NCI-H345 (cell line): ENCODE results near the gene CPN1.
"Not testable (repeated sequence)": the region's sequence is repeated elsewhere in the genome, so short reads cannot be mapped to it uniquely, and the experiment has no call there.

ENCODE experiments used
- DNase-seq: peaks from one replicate; lab custom pipeline; 2025; lab: John Stamatoyannopoulos, UW

CPN1 gene

GRCh38 chr10:100022403-100022802 lies 59.3 kb downstream of the CPN1 start:
- peak; percentile 36 for DNase-seq

GRCh38 chr10:100021322-100021721 lies 60.3 kb downstream of the CPN1 start:
- DNase-seq: peak; percentile 27

- peak; percentile 74 for DNase-seq
These were observed 60.8 kb downstream of the CPN1 start for GRCh38 chr10:100020886-100021253.

DNA sequence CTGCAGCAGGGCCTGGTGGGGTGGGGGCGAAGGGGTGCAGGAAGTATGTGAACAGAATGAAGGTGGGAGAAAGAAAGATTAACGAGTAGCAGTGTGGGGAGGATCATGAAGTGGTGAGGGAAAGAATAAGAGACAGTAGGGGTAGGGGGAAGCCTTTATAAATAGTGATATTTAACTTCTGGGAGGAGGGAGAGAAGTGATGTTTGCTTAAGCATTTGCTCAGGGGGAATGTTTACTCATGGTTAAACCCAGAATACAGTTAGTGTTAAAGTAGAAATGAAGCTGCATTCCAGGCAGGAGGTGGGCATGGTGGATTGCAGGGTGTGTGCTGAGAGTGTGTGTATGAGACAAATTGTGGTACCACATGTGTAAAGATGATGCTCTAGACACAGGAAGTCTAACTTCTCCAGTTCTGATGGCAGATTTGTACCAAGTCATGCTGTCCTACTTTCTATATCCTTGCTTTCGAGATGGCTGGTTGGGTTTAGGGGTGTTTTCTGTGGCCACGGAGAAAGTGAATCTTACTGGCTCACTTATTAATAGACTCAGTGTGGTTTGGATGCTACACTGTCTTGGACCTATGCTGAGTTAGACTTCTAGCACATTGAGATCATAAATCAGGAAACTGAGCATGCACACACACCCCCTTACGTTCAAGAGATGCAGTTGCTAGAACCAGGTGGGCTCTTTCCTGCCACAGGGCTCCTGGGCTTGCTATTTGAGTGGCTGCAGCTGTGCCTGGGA lies 61.4 kb downstream of the CPN1 start:
- DNase-seq: peak; percentile 84

GRCh38 chr10:100019787-100020141 lies 61.9 kb downstream of the CPN1 start:
- no peak for DNase-seq

DNA sequence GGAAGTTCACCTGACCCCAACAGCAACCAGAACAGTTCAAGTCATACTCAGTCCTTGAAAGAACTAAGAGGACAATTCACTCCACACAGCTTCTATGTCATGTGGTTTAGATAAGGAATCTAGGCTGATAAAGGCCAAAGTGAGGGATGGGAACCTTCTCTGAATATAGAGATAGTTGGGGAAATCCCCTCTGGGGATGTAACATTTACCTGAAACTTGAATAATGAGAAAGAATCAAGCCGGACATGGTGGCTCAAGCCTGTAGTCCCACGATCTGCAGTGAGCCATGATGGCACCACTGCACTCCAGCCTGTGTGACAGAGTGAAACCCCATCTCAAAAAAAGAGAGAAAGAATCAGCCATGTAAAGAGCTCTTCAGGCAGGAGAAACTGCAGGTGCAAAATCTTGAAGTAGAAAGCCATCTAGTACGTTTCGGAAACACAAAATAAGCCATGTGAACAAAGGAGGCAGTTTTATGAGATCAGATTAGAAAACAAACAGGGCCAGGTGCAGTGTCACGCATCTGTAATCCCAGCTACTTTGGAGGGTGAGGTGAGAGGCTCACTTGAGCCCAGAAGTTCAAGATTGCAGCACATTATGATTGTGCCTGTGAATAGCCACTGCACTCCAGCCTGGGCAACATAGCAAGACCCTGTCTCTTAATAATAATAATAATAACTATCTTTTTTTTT lies 67.5 kb downstream of the CPN1 start:
- DNase-seq: peak; percentile 78

DNA sequence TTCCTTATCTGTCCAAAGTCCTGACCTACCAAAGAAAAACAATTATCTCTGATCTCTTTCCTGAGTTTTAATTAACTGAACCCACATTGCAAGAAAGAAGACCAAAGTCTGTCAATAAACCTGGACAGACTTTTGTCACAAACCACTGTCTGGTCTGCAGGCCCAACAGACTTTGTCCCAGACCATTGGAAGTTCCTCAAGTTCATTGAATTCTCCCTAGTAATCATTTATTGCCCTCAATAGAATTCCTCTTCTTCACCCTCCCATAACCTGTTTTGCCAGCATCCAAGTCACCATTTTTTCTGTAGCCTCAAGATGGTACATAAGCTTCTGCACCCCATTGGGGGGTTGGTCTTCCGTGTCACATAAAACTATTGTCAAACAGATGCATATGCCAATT lies 68.0 kb downstream of the CPN1 start:
- no peak for DNase-seq

DNA sequence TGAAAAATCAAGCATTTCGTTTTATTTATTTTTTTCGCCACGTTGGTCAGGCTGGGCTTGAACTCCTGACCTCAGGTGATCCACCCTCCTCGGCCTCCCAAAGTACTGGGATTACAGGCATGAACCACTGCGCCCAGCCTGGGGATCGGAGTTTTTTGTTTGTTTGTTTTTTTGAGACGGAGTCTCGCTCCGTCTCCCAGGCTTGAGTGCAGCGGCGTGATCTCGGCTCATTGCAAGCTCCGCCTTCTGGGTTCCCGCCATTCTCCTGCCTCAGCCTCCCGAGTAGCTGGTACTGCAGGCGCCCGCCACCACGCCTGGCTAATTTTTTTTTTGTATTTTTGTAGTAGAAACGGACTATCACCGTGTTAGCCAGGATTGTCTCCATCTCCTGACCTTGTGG lies 69.8 kb downstream of the CPN1 start:
- DNase-seq: not testable (repeated sequence)

DNA sequence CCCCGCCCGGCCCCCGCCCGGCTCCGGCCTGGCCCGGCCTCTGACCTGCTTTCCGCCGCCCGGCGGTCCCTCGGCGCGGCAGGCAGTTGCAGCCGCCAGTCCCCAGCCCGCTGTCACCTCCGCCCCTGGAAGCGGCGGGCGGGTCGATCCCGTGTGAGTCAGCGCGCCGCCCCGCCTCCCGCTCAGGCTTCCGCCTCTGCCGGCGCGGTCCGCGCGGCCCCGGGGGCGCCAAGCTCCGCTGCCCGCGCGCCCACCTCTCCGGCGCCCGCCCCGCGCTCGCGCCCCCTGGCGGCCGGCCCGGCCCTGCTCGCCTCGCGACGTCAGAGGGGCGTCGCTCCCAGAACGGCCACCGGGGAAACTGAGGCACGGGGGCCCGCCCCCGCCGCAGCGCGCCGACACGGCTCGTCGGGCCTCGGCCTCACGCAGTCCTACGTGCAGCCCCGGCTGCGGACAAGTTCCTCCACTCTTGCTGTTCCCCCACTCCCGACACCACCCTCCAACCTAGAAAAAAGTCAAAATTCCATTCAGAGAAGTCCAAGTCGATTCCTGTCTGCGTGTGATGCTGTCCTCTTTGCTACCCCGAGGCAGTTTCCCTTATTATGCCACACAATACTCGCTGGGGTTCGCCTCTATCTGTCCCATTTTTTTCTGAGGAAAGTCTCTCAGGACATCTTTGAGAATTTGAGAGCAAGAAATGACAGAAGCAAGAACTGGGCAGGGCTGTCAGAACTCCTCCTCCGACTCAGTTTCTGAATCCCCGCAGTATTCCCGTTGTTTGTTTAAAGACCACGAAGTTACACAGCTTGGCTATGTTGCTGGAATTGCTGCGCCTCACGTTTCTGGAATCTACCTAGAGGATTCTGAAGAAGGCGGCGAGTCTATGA lies 71.6 kb downstream of the CPN1 start, which contains the start of gene DNMBP:
TSS of gene DNMBP (minus strand) at position 155 of the 884 bp plus-strand sequence. CDS start 37,823 bp downstream, outside the sequence.
- DNase-seq: peak; percentile 80

DNA sequence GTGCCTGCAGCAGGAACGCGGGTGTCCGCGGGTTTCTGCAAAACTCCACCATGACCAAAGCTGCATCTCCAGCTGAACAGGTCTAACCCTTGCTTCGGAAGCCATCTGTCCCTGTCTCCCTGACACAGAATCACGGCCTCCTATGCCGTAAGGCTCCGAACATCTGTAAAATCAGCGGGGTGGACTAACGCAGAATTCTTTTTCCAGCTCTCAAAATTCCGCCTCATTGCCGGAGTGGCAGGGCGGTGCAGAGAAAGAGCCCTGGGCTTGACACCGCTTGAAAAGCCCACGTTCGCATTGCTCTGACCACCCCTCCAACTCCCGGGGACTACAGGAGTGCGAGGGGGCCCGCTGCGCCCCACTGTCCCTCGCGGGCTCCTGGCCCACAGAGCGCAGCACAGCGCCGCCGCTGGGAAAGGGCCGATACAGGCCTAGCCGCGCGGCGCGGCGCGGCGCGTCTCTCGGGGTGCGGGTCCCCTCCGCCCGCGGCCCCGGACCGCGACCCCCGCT lies 72.3 kb downstream of the CPN1 start:
- DNase-seq: peak; percentile 41

GRCh38 chr10:100008708-100009282 lies 72.9 kb downstream of the CPN1 start:
- no peak for DNase-seq

- no peak for DNase-seq
These were observed 73.5 kb downstream of the CPN1 start for GRCh38 chr10:100008142-100008522.

DNA sequence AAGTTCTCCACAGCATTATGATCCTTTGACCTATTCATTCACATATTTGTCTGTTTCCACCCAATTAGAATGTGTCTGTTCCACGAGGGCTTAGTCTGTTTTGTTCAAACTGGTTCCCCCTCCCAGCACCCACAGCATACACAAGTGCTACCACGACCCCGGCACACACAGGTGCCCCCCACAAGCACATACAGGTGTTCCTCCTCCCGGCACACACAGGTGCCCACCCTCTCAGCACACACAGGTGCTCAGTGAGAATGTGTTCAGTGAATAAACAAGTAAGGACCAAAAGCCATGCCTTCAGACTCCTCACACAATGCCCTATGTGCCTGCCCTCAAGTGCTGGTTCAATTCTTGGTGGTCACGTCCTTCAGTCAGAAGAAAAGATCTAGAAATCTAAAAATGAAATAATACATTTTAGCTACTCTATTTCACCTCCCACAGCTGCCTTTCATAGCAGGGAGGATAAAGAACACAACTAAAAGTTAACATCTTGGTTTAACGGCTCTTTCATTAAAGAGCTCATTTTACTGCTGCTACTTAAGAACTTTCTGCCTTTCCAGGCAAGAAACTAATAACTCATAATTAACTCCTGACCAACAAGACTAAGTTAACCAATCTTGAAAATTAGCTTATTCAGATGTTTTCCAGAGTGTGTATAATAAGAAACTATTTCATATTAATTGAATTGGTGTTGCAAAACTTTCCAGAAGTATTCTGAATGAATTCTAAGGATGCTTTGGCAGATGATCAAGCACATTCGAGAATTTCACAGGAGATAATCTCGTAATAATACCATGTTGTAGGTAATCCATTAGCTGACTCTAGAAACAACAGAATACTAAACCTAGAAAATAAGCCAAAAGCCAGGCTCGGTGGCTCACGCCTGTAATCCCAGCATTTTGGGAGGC lies 74.2 kb downstream of the CPN1 start:
- no peak for DNase-seq

DNA sequence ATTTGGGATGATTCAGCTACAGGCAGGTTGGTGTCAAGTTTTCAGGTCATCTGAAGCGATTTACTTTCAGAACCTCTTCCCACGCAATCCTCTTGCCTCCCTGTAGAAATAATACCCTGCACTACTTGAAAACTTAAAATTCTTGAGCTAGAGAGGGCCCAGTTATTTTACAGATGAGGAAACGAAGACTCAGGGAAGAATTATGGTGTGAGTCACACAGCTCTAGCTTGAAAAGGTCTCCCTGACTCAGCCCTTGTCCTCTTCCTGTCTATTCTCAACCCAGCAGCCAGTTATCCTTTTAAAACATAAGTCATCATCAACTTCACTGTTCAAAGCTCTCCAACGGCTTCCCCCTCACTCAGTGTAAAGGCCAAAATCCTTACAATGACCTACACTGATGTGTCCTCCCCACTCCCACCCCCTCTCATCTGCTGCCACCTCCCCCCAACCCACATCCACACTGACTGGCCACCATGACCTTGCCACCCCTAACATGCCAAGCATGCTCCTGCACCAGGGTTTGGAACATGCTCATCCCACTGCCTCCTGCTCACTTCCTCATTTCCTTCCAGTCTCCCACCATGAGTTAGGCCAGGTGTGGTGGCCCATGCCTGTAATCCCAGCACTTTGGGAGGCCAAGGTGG lies 75.3 kb downstream of the CPN1 start:
- no peak for DNase-seq

- no peak for DNase-seq
These were observed 76.7 kb downstream of the CPN1 start for GRCh38 chr10:100004805-100005510.

GRCh38 chr10:100000109-100000644 lies 81.5 kb downstream of the CPN1 start:
- DNase-seq: no peak

DNA sequence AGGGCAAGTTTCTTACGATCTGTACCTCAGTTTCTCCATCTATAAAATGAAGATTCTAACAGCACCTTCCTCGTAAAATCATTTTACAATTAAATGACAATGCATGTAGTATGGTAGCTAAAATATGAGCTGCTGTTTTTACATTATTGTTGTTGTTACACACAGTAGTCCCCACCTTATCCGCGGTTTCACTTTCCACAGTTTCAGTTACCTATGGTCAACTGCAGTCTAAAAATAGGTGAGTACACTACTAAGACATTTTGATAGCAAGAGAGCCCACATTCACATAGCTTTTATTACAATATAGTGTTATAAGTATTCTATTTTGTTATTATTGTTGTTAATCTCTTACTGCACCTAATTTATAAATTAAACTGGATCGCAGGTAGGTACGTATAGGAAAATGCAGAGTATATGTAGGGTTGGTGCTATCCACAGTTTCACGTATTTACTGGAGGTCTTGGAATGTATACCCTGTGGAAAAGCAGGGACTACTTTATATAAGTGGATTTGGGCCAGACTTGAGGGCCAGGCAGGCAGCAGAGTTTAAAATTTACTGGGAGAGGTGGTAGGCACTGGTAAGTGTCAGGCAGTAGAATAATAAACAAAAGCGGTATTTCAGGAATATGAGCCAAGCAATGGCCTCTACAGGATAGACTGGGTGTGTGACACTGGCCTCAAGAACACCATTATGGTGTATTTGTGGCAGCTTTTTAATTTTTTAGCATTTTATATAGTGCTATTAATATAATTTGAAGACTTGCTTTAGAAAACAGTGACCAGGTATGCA lies 82.2 kb downstream of the CPN1 start:
- DNase-seq: no peak

- DNase-seq: no peak
These were observed 82.8 kb downstream of the CPN1 start for GRCh38 chr10:99998889-99999288.
